ENCODE results near the gene CLEC3B.

- no peak for TF ChIP-seq JUN (IDR thresholded peaks at IDR 0.05)
- TF ChIP-seq BCL3 (IDR thresholded peaks at IDR 0.05), result no peak
These were observed 7.7 kb downstream of the CLEC3B start for GRCh38 chr3:45033791-45034190.
